Measurements from ENCODE around the gene TPR.

DNA sequence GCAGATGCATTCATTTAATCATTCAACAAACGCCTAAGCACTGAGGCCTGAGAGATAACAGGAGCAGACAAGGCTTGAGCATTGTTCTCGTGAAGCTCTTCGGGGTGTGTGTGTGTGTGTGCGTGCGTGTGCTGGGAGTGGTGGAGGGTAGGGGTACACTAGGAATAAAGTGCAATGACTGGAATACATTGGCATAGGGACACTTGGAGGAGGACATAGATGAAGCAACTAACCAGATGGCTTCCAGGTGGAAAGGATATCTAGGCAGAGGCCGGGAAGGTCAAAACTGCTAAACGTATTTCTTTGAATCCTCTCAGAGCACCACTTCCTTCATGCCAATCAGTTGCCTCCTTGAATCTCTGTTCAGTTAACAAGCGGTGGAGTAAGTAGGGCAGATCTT is 92.6 kb downstream of the TPR start:
- TF ChIP-seq MAFK (IDR thresholded peaks at IDR 0.05; ENCODE audit: low read depth, low read length), result no peak
- TF ChIP-seq TAF1 (IDR thresholded peaks at IDR 0.05; ENCODE audit: low read depth, low read length), result no peak
- TF ChIP-seq YY1 (IDR thresholded peaks at IDR 0.05; ENCODE audit: low read depth, low read length), result no peak
